ENCODE results near the gene ZNF853. TPM values are rescaled to one million over a fixed set of nuclear protein-coding genes. Genes with fewer than 3 reads are reported as not detected.
"Not testable (repeated sequence)": the region's sequence is repeated elsewhere in the genome, so short reads cannot be mapped to it uniquely, and the experiment has no call there.

ZNF853 gene
- total and polyA plus RNA-seq, 2 donors from 2014 or later: 3.4 to 5.4 TPM

GRCh38 chr7:6658618-6659345 is 43.4 kb downstream of the ZNF853 start:
- no peaks in the 10 kb centered on the region for H3K36me3 ChIP-seq (ENCODE audit: control insufficient read depth in 2 of 3, insufficient read depth in 3 of 3, low read length in 3 of 3)
- FAIRE-seq (no peak), DNase-seq (no peak)
- H3K9me3 ChIP-seq (ENCODE audit: control insufficient read depth in 2 of 3, insufficient read depth in 1 of 3, low read length in 3 of 3): no peaks in the 10 kb centered on the region
- no peak for TF ChIP-seq CTCF (IDR thresholded peaks at IDR 0.05; ENCODE audit: borderline replicate concordance, extremely low read depth, insufficient read depth)
- H3K9ac ChIP-seq (ENCODE audit: low read length in 3 of 3): no peak overlapping the region
- H3K27me3 ChIP-seq (ENCODE audit: control insufficient read depth, insufficient read depth, low read length): no peaks in the 10 kb centered on the region
- intact Hi-C loops (cut with DNase I): no loop called here
- H3K4me1 ChIP-seq (ENCODE audit: control insufficient read depth in 2 of 3, insufficient read depth in 2 of 3, low read depth in 1 of 3, low read length in 3 of 3): no peaks in the 10 kb centered on the region
- H3K4me3 ChIP-seq (ENCODE audit: low read length in 3 of 3): no peak overlapping the region
- no peak overlapping the region for H3K27ac ChIP-seq (ENCODE audit: low read depth in 2 of 2, low read length in 2 of 2)

GRCh38 chr7:6670851-6671250 is 55.4 kb downstream of the ZNF853 start:
- DNase-seq; H3K27ac ChIP-seq (ENCODE audit: low read depth in 2 of 2, low read length in 2 of 2); H3K9ac ChIP-seq (ENCODE audit: low read length in 3 of 3); H3K36me3 ChIP-seq (ENCODE audit: control insufficient read depth in 2 of 3, insufficient read depth in 3 of 3, low read length in 3 of 3); H3K4me1 ChIP-seq (ENCODE audit: control insufficient read depth in 2 of 3, insufficient read depth in 2 of 3, low read depth in 1 of 3, low read length in 3 of 3); H3K4me3 ChIP-seq (ENCODE audit: low read length in 3 of 3); FAIRE-seq; intact Hi-C loops (cut with DNase I); H3K27me3 ChIP-seq (ENCODE audit: control insufficient read depth, insufficient read depth, low read length): not testable (repeated sequence)
- peaks cover 0 to 26% (median 18%) of the 10 kb centered on the region in 3 donors for H3K9me3 ChIP-seq (ENCODE audit: control insufficient read depth in 2 of 3, insufficient read depth in 1 of 3, low read length in 3 of 3)

Other genes starting within 250 kb of the ZNF853 start
- gene RAC1, start 241.1 kb upstream of the ZNF853 start, total RNA-seq: 321 TPM
- gene RAC1, start 241.1 kb upstream of the ZNF853 start, polyA plus RNA-seq (ENCODE audit: insufficient read depth, low read depth, low replicate concordance): 295 TPM
- gene DAGLB, start 167.7 kb upstream of the ZNF853 start, total RNA-seq: 25.6 TPM
- gene DAGLB, start 167.7 kb upstream of the ZNF853 start, polyA plus RNA-seq (ENCODE audit: insufficient read depth, low read depth, low replicate concordance): 7.7 TPM
- 109 TPM for gene KDELR2, start 131.5 kb upstream of the ZNF853 start, total RNA-seq
- 108 TPM for gene KDELR2, start 131.5 kb upstream of the ZNF853 start, polyA plus RNA-seq (ENCODE audit: insufficient read depth, low read depth, low replicate concordance)
- gene GRID2IP, start 64.1 kb upstream of the ZNF853 start, total RNA-seq: 0.76 TPM
- gene GRID2IP, start 64.1 kb upstream of the ZNF853 start, polyA plus RNA-seq (ENCODE audit: insufficient read depth, low read depth, low replicate concordance): 0.11 TPM
- gene ZDHHC4, start 38.2 kb upstream of the ZNF853 start, total RNA-seq: 62.4 TPM
- gene ZDHHC4, start 38.2 kb upstream of the ZNF853 start, polyA plus RNA-seq (ENCODE audit: insufficient read depth, low read depth, low replicate concordance): 84.1 TPM
- 26.7 TPM for gene INTS15, start 25.6 kb upstream of the ZNF853 start, total RNA-seq
- gene INTS15, start 25.6 kb upstream of the ZNF853 start, polyA plus RNA-seq (ENCODE audit: insufficient read depth, low read depth, low replicate concordance): 16.9 TPM
- gene ZNF316, start 21.7 kb downstream of the ZNF853 start, total RNA-seq: 31.7 TPM
- gene ZNF316, start 21.7 kb downstream of the ZNF853 start, polyA plus RNA-seq (ENCODE audit: insufficient read depth, low read depth, low replicate concordance): 7.2 TPM
- gene ZNF12, start 91.3 kb downstream of the ZNF853 start, total RNA-seq: 31.3 TPM
- gene ZNF12, start 91.3 kb downstream of the ZNF853 start, polyA plus RNA-seq (ENCODE audit: insufficient read depth, low read depth, low replicate concordance): 9.9 TPM
- gene RSPH10B2, start 138.5 kb downstream of the ZNF853 start, total RNA-seq: 0.22 TPM
- gene RSPH10B2, start 138.5 kb downstream of the ZNF853 start, polyA plus RNA-seq (ENCODE audit: insufficient read depth, low read depth, low replicate concordance): not detected
- gene CCZ1B, start 210.7 kb downstream of the ZNF853 start, total RNA-seq: 64.2 TPM
- 32.5 TPM for gene CCZ1B, start 210.7 kb downstream of the ZNF853 start, polyA plus RNA-seq (ENCODE audit: insufficient read depth, low read depth, low replicate concordance)